DND-41 (cell line): Measurements from ENCODE around the gene TFR2.

Experiments used
- ATAC-seq: fragments of 200-7000 bp; cut with Tn5 transposase; 3 replicates; pipeline ENCODE4 v1.9.1; 2021; ENCODE audit warnings: low read depth; ENCODE audit not compliant: insufficient read depth
- DNase-seq: peaks from one replicate; pipeline ENCODE4 v3.0.0-alpha.2; 2020
- H2AFZ ChIP-seq: 2 replicates; pipeline ENCODE4 v1.6.0; 2012; ENCODE audit warnings: low read depth, low read length
- H3K27ac ChIP-seq: 2 replicates; pipeline ENCODE4 v1.5.1; 2012; ENCODE audit warnings: low read length, inconsistent platforms
- H3K27me3 ChIP-seq: fragments of 200-600 bp; sonication (generic); 2 replicates; pipeline ENCODE4 v1.6.0; 2012; ENCODE audit warnings: low read length, mild to moderate bottlenecking, inconsistent platforms; ENCODE audit not compliant: insufficient read depth, poor library complexity
- H3K36me3 ChIP-seq: 2 replicates; pipeline ENCODE4 v1.5.1; 2012; ENCODE audit warnings: low read length, inconsistent platforms; ENCODE audit not compliant: insufficient read depth
- H3K4me1 ChIP-seq: 2 replicates; pipeline ENCODE4 v1.5.1; 2012; ENCODE audit warnings: mild to moderate bottlenecking, low read length; ENCODE audit not compliant: insufficient read depth
- H3K4me2 ChIP-seq: 2 replicates; pipeline ENCODE4 v1.6.0; 2012; ENCODE audit warnings: mild to moderate bottlenecking, moderate library complexity, low read length, inconsistent platforms; ENCODE audit not compliant: insufficient read depth
- H3K4me3 ChIP-seq, 2 experiments: fragments of 200-600 bp in 1 of 2; shearing (Covaris generic) in 1 of 2; 2 replicates each; pipeline ENCODE4 v1.5.1; 2012 to 2016; ENCODE audit warnings: inconsistent platforms in 2 of 2, low read length in 2 of 2, mild to moderate bottlenecking in 2 of 2, low read depth in 1 of 2, moderate library complexity in 1 of 2
- H3K79me2 ChIP-seq: 2 replicates; pipeline ENCODE4 v1.6.0; 2012; ENCODE audit warnings: low read length, inconsistent platforms; ENCODE audit not compliant: insufficient read depth
- H3K9ac ChIP-seq: 2 replicates; pipeline ENCODE4 v1.6.0; 2012; ENCODE audit warnings: low read depth, mild to moderate bottlenecking, inconsistent platforms, low read length, moderate library complexity
- H3K9me3 ChIP-seq: 2 replicates; pipeline ENCODE4 v1.5.1; 2012; ENCODE audit warnings: low read length, moderate library complexity, mild to moderate bottlenecking, inconsistent platforms; ENCODE audit not compliant: insufficient read depth, severe bottlenecking
- H4K20me1 ChIP-seq: 2 replicates; pipeline ENCODE4 v1.6.0; 2012; ENCODE audit warnings: low read length; ENCODE audit not compliant: insufficient read depth
- CTCF ChIP-seq: IDR thresholded peaks from 2 replicates; pipeline ENCODE4 v1.5.1; 2012; ENCODE audit warnings: borderline replicate concordance, low read length, moderate library complexity, mild to moderate bottlenecking; ENCODE audit not compliant: poor library complexity, severe bottlenecking; ENCODE audit errors: extremely low read depth
- EZH2 ChIP-seq: IDR thresholded peaks from 3 replicates; pipeline ENCODE4 v1.6.1; 2012; ENCODE audit warnings: borderline replicate concordance, low read depth, mild to moderate bottlenecking, moderate library complexity, low read length, inconsistent platforms; ENCODE audit not compliant: severe bottlenecking

TFR2 gene

GRCh38 chr7:100578246-100579183 lies 62.8 kb downstream of the TFR2 start:
- no peak for DNase-seq

GRCh38 chr7:100577507-100577906 lies 63.8 kb downstream of the TFR2 start:
- H3K27me3 ChIP-seq: no peaks in the 10 kb centered on the region
- ATAC-seq (no peak), DNase-seq (no peak)
- no peak overlapping the region for H2AFZ ChIP-seq
- no peak overlapping the region for H3K4me2 ChIP-seq
- H3K9ac ChIP-seq: no peak overlapping the region
- H4K20me1 ChIP-seq: peaks cover 50% of the 10 kb centered on the region
- H3K79me2 ChIP-seq: peaks cover 20% of the 10 kb centered on the region
- TF ChIP-seq CTCF: no peak
- TF ChIP-seq EZH2: no peak
- peaks cover 89% of the 10 kb centered on the region for H3K36me3 ChIP-seq
- H3K9me3 ChIP-seq: no peaks in the 10 kb centered on the region
- no peak overlapping the region for H3K4me3 ChIP-seq
- H3K27ac ChIP-seq: no peak overlapping the region
- H3K4me1 ChIP-seq: peaks cover 7% of the 10 kb centered on the region

More at GRCh38 chr7:100578246-100579183, 62.8 kb downstream of the TFR2 start:
- H3K9ac ChIP-seq: no peak overlapping the region
- H3K4me1 ChIP-seq: peaks cover 17% of the 10 kb centered on the region
- H3K27me3 ChIP-seq: no peaks in the 10 kb centered on the region
- no peak overlapping the region for H3K27ac ChIP-seq
- peaks cover 59% of the 10 kb centered on the region for H4K20me1 ChIP-seq
- H2AFZ ChIP-seq: no peak overlapping the region
- no peaks in the 10 kb centered on the region for H3K9me3 ChIP-seq
- H3K79me2 ChIP-seq: peaks cover 30% of the 10 kb centered on the region
- no peak overlapping the region for H3K4me3 ChIP-seq
- H3K4me2 ChIP-seq: no peak overlapping the region
- no peak for ATAC-seq
- TF ChIP-seq EZH2 (no peak), CTCF (no peak)
- H3K36me3 ChIP-seq: peaks cover 91% of the 10 kb centered on the region

GRCh38 chr7:100577103-100577502 lies 64.2 kb downstream of the TFR2 start:
- peaks cover 16% of the 10 kb centered on the region for H3K79me2 ChIP-seq

More at GRCh38 chr7:100577103-100577502, 64.2 kb downstream of the TFR2 start:
- H4K20me1 ChIP-seq: peaks cover 46% of the 10 kb centered on the region
- H3K36me3 ChIP-seq: peaks cover 88% of the 10 kb centered on the region
- H3K9me3 ChIP-seq: no peaks in the 10 kb centered on the region
- ATAC-seq (no peak), DNase-seq (no peak)
- H3K4me1 ChIP-seq: peaks cover 3% of the 10 kb centered on the region
- no peak overlapping the region for H3K4me2 ChIP-seq
- TF ChIP-seq EZH2: no peak
- TF ChIP-seq CTCF: no peak
- H2AFZ ChIP-seq: no peak overlapping the region
- no peak overlapping the region for H3K9ac ChIP-seq
- no peak overlapping the region for H3K27ac ChIP-seq
- no peaks in the 10 kb centered on the region for H3K27me3 ChIP-seq
- no peak overlapping the region for H3K4me3 ChIP-seq
